NCI-H460 (cell line): ENCODE data around the gene UNKL. TPM values are rescaled to one million over a fixed set of nuclear protein-coding genes. Genes with fewer than 3 reads are reported as not detected.

ENCODE experiments used
- DNase-seq: peaks from one replicate; pipeline ENCODE4 v3.0.0-alpha.2; 2016; ENCODE audit warnings: low read depth; ENCODE audit errors: extremely low read depth
- total RNA-seq: library from RNA; depleted of rRNA; stranded (reverse); fragments of >200 nt; shearing (Covaris generic); gene quantifications from 2 replicates; pipeline ENCODE4 v1.2.3, GENCODE V29; 2014

The UNKL gene
- total RNA-seq, 1 experiment from 2014 or later = 29.2 TPM

DNA sequence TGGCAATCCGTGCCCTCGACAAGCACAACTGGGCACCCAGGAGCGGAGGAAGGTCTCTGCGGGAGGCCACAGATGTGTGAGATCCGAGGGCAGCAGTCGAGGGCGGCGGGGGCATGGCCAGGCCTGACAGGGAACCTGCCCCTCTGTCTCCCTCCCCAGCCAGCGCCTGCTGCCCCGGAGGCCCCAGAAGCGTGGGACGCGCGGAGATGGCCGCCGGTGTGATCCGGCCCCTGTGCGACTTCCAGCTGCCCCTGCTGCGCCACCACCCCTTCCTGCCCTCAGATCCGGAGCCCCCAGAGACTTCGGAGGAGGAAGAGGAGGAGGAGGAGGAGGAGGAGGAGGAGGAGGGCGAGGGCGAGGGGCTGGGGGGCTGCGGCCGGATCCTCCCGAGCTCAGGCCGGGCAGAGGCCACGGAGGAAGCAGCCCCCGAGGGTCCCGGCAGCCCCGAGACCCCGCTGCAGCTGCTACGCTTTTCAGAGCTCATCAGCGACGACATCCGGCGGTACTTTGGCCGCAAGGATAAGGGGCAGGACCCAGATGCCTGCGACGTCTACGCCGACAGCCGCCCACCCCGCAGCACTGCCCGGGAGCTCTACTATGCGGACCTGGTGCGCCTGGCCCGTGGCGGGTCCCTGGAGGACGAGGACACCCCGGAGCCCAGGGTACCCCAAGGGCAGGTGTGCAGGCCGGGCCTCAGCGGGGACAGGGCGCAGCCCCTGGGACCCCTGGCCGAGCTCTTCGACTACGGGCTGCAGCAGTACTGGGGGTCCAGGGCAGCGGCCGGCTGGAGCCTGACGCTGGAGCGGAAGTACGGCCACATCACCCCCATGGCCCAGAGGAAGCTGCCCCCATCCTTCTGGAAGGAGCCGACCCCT is 18.1 kb upstream of the UNKL start:
- DNase-seq = no peak

DNA sequence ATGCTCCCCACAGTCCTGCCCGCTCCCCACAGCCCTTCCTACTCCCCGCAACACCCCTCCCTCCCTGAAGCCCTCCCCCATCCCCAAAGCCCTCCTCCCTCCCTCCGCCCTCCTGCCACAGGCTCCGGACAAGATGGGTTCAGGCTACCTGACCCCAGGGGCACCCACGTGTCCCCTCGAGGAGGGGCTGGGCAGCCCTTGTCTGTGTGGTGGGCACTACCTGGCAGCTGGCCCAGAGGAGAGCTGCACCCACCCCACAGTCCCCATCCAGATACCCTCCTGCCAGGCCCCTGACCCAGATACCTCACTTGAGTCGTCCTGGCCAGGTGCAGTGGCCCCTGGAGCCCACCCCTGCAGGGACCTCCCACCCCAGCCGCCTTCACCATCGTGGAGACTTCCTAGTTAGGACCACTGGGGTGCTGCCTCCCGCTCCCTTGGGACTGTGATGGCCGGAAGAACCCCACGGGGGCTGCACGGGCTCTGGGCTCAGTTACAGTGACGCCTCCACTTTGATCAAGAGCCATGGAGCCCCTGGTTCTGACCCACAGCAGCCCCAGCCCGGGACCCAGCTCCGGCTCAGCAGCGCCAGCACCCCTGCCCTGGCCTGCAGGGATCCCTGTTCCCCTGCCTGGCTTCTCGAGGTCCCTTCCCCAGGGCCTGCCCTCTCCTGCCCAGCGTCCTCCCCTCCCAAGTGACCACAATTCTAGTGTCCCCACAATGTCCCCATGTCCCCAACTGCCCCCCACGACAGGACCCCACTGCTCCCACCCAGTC is 17.2 kb upstream of the UNKL start:
- no peak for DNase-seq

DNA sequence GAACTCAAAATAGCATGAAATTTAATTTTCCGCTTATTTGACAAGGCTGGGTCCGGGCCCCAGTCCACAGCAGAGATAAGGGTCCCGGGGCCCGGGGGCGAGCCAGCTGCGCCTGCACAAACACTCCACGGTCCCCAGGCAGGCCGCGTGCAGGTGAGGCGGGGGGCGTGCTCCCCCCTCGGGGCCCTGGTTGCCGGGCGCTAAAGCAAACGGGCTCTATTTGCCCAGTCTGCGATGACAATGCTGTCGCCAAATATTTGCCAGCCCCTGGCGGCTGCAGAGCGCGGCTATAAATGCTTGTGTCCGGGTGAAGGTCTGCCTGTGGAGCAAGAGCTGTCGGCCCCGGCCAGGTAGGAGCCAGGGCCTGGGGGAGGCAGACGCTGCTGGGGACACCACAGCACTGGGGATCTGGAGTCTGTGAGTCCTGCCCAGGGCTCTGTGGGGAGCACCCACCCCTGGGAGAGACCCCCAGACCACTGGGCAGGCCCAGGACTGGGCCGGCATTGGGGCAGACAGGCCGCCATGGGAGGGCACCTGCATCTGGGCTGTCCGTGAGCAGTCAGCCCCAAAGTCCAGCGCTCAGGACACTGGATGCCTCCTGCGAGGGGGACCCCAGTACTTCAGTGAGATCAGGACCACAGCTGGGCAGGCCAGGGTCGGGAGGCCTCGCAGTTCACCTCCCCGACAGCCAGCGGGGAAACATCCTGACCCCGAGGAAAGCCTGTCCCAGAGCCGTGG is 16.4 kb upstream of the UNKL start, which contains the start of gene PERCC1:
Gene PERCC1 (plus strand): TSS at position 320 of the 738 bp plus-strand sequence. CDS start 1,516 bp downstream, outside the sequence.
- DNase-seq = no peak

DNA sequence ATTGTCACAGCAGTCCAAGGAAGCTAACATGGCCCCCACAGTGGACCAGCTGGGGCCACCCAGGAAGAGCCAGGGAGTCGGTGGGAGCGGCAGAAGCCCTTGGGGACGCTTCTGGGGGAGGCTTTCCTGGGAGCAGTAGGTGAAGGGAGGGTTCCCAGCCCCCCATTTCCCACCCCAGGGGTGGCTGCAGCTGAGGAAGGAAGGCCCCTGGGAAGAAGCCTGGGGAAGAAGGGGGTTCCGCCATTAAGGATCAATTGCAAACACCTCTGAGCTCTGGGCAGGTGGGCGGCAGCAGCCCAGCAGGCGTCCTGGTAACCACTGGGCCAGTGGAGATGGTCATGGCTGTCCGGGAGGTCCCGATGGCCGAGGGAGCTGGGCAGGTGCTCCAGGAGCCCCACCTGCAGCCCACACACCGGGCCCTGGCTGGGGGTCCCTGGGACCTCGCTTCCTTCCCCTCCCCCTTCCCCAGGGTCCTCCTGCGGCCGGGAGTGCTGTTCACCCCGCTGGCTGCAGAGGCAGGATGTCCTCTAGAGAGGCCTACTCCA is 15.8 kb upstream of the UNKL start:
- DNase-seq = no peak

DNA sequence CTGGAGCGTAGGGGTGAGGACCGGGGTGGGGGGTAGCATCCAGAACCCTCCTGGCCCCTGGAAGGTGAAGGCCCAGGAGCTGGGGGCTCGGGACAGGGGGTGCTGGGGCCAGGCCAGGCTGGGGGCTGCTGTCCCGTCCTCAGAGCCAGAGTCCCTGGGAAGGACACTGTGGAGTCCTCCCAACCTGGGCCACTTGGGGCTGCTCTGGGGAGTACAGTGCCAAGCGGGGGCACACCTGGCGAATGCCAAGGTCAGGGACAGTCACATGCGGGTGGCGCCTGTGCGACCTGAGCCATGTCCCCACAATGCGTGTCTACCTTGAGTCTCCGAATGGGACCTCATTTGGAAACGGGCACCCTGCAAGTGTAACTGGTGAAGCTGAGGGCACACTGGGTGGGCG is 15.1 kb upstream of the UNKL start:
- no peak for DNase-seq

DNA sequence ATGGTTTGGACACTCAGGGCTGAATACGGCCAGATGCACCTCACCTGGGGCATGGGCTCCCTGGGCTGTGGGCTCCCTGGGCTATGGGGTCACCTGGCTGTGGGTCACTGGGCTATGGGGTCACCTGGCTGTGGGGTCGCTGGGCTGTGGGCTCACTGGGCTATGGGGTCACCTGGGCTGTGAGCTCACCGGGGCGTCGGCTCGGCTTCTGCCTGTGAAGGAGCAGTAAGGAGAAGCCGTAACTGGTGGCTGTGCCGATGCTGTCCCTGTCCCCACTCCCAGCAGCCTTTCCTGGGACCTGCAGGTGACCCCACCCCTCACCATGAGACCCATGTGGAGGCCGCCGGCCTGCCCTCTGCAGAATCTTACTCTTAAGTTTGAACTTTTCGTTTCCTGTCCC is 14.5 kb upstream of the UNKL start:
- no peak for DNase-seq

DNA sequence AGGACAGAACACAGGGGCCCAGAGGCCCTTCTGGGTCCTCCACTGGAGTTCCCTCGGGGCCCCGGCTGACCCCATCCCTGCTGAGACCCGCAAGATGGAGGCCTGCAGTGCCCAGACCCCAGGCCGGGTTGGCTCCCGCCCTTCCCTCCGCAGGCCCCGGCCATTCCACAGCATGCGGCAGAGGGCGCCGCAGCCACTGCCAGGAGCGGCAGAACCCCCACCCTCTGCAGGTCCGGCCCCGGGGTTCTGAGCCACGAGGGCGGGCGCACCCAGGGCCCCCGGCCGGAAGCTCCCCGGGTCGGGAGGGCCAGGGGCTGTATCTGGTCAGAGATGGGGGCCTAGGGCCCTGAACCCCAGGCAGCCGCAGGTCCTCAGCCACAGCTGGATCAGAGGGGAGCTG is 14.0 kb upstream of the UNKL start:
- DNase-seq = no peak

DNA sequence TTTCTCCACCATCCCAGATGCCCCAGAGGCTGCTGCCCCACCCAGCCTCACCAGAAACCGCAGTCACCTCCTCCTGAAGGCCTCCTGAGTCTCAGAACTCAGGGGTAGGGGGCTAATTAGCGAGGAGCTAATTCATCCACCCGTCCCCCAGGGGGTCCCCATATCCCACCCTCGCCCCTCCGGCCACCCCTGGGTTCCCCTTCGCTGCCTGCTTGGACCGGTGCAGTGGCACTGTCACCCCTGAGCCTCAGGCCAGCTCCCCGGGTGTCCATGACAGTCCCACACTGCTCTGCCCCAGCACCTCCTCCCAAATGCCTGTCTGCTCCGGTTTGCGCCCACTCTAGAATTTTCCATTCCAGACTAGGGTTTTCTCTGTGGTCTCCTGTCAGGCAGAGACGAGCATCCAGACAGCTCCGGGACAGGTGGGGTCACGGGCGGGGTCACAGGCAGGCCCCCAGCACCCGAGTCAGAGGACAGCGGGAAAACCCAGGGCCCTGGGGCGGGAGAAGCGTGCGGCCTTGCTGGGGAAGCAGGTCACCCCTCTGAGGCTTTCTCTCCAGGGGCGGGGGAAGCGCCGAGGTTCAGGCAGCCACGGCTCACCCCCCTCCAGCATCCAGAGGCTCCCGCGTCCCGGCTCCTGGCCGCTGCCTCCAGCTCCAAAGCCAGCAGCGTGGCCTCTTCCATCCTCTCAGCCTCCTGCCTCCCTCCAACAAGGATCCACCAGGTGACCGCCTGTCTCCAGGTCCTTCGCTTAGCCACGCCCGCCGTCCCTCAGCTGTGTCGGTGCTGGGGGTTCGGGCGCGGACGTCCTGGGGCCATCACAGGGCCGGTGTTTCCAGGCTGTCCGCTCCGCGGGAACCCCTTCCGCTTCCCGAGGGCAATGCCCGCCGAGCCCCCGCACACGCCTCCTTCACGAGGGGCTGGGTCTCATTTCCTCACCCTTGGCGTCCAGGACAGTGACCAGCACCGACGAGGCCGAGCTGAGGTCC is 13.3 kb upstream of the UNKL start:
- DNase-seq = no peak

DNA sequence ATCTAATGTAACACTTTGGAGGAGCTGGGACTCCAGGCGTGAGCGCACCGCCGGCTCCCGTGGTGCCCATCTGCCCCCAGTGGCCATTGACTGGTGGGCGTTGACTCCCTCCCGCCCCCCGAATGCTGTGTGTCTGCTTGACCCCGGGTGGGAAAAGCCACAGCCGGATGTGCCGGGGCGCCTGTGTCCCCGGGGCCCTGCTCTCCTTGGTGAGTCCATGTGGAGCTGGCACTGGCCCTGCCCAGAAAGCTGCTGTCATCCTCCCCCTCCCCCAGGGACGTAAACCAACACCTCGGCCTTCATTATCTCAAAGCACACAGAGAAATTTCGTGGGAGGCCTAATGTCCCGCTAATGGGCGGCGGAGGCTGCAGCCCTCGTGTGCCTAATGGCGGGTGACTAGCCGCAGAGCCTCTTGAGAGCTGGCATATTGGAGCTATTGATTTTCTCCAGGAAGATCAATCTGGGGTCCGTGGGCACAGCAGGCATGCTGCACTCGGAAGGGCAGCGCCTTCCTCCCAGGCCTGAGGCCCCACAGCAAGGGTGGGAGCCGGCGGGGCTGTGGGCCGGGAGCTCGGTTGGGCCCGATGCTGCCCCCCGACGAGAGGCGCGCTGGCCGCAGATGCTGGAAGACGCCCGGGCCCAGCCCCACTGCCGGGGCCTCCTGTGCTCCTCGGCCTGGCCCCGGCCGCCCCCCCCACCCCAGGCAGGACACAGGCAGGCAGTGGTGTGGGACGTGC is 12.4 kb upstream of the UNKL start:
- DNase-seq = no peak

DNA sequence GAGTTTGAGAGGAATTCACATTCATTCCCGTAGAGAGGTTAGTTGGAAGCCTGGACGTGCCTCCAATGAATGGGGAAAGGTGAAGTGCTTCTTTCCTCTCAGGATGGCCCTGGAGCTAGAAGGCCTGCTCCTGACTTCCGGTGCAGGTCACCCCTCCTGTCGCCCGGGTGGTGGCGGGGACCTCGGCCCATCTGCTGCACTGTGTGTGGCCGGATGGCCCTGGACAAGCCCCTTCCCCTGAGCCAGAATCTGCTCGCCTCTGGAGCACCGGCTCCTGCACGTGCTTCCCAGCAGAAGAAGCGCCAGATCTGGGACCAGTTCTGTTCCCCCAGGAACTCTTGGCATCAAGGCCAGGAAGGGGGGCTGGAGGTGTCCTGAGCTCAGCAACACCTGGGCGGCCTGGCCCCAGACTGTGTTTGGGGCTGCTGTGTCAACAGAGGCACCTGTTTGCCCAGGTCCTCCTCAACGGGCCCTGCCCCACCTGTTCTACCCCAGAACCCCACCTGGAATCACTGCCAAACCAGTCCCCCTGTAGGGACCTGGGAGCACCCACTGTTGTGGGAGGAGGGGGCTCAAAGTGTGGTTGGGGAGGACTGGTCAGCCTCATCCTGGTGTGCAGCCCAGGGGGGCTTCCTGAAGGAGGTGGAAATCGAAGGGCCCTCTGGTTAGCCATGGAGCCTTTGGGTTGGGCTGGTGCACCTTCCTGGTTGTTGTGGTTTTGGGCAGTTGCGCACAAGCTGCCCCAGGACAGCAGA is 11.3 kb upstream of the UNKL start:
- DNase-seq = no peak

DNA sequence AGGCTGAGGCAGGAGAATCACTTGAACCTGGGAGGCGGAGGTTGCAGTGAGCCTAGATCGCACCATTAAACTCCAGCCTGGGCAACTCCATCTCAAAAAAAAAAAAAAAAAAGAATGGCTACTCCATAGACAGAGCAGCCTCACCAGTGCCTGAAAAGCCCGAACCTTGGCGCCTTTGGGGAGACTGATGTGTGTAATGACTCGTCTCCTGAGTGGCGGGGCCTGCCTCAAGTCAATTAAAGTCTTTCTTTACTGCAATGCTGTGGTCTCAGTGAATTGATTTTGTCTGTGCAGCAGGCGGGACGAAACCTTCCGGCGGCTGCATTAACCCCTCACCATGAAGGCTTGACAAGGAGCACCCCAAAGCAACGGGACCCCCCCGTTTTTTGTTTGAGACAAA is 9.5 kb upstream of the UNKL start:
- DNase-seq = no peak

DNA sequence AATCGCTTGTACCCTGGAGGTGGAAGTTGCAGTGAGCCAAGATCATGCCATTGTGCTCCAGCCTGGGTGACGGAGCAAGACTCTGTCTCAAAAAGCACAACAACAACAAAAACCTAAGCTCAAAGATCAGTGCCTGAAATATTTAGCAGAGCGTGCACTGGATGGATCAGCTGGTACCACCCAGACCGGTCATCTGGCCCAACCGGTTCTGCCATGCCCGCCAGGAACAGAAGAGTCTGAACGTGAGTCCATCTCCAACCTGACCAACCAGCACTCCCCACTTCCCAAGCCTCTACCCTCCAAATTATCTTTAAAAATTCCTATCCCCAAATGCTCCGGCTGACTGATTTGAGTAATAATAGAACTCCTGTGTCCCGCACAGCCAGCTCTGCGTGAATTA is 7.6 kb upstream of the UNKL start:
- DNase-seq = no peak

DNA sequence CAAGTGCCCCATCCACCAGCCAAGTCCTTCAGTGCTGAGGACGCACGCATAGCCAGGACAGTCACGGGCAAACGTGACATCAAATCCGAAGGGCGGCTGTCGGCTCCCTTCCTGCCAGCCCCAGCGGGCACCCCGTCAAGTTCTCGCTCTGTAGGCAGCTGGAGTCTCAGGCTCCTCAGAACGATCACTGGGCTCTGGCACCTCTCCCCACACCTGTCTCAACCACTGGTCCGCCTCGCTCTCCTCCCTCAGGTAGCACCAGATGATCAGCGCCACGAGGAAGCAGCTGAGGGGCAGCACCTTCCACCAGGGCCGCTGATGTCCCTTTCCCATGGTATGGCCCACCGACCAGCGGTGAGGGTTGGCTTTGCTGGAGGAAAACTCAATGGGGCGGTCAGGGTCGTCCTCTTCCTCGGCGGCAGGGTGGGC is 5.6 kb upstream of the UNKL start:
- DNase-seq = no peak

DNA sequence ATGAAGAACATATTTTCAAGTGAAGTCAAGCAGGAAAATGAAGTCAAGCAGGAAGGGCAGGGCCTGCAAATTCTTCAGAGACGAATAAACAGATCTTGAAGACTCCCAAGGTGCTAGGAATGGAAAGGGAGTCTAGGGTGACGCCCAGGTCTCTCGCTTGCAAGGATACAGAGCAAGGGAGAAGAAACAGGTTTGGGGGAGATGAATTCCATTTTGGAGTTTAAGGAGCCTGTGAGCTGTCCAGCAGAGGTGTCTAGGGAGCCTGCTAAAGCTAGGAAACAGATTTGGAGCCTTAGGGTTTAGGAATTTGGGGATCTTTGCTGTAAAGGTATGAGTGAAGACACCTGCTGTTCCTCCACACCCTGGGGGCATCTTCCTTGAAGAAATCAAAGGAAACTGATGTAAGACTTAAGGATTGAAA is 2.0 kb upstream of the UNKL start:
- no peak for DNase-seq

DNA sequence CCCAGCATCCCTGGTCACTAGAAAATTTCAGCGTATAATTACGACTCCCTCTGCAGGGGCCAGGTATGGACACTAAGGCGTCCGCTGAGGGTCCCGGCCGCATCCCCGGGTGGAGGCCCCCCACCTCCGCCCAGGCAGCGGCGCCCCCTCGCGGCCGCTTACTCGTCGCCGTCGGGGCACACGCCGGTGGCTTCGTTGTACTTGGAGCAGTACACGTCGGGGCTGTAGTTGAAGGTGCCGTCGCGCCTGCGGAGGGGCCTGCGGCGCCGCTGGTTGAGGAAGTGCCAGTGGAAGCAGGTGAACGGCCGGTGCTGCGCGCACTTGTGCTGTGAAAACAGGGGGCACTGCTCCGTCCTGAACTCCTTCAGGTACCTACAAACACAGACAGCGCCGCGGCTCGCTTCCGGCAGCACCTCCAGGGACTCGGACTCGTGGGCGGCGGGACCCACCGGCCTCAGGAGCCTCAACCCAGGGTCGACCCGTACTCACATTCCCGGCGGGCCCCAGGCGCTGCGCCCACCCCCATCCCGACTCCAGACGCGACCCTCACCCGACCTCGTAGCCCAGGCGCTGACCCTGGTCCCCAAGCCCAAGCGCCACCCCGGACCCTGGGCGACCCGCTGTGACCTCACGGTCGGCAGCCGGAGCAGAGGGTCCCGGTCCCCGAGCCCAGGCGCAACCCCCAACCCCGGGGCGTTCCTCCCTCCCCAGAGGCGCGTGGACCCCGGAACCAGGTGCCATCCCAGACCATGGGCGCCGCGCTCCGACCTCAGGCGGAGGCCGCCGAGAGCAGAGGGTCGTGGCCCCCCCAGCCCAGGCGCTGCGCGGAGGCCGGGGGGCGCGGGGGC is 596 bp downstream of the UNKL start:
- peak; percentile 30 for DNase-seq

DNA sequence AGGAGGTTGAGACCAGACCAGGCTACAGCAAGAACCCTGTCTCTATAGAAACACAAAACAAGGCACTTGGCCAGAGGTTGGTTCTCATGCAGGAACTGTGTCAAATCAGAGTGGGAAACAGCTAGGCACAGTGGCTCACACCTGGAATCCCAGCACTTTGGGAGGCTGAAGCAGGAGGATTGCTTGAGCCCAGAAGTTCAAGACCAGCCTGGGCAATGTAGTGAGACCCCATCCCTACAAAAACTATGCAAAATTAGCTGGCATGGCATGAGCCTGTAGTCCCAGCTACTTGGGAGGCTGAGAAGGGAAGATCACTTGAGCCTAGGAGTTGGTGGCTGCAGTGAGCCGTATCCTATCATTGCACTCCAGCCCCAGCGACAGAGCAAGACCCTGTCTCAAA is 1.7 kb downstream of the UNKL start:
- DNase-seq = no peak

DNA sequence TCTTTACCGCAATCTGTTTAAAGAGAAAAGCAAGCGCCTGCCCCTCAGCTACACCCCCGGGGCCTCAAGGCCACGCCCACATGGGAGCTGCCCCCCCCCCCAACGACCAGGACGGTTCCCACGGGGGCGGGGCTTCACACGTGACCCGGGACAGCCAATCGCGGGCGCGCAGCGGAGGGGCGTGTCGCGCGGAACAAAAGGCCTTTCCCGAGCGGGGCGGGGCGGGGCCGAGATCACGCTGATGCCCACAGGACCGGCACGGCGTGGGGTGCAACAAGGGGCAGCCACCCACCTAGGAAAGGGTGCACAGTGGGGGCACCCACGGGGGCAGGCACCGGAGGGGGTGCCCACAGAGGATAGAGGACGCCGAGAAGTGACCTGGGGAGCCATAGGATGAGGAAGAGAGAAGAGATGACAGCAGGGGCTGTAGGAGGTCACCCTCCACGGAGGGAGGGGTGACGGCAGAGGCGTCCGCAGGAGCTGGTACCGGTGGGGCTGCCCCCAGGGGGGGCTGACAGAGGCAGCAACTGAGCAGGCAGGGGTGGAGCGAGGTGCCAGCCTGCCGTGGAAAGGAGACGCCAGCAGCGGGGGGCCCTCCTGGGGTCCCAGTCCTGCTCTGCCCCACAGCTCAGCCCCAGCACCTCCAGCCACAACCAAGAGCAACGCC is 6.2 kb downstream of the UNKL start:
- DNase-seq = peak; percentile 80
